GM19099 (cell line): ENCODE results near the gene POTEF.
"Not testable (repeated sequence)": the region's sequence is repeated elsewhere in the genome, so short reads cannot be mapped to it uniquely, and the experiment has no call there.

Experiments used
- POLR2A ChIP-seq: IDR thresholded peaks from 3 replicates; pipeline ENCODE4 v1.6.1; 2011; ENCODE audit warnings: low read depth; ENCODE audit not compliant: insufficient read length; ENCODE audit errors: extremely low read depth

The POTEF gene

GRCh38 chr2:130129120-130129829 lies at the start of gene POTEF:
Gene POTEF (minus strand): TSS chr2:130129222. CDS start chr2:130120515, 8,707 bp downstream.
- TF ChIP-seq POLR2A, result not testable (repeated sequence)

DNA sequence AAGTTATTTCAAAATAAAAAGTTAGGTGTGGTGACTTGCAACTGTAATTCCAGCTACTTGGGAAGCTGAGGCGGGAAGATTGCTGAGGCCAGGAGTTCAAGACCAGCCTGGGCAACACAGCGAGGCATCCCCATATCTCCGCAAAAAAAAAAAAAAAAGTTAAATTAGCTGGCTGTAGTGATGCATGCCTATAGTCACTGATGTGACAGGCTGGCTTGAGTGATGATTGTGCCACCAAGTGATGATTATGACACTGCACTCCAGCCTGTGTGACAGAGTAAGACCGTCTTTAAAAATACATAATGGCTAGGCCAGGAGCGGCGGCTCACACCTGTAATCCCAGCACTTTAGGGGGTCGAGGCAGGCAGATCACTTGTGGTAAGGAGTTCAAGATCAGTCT lies 40.9 kb upstream of the POTEF start:
- no peak for TF ChIP-seq POLR2A

DNA sequence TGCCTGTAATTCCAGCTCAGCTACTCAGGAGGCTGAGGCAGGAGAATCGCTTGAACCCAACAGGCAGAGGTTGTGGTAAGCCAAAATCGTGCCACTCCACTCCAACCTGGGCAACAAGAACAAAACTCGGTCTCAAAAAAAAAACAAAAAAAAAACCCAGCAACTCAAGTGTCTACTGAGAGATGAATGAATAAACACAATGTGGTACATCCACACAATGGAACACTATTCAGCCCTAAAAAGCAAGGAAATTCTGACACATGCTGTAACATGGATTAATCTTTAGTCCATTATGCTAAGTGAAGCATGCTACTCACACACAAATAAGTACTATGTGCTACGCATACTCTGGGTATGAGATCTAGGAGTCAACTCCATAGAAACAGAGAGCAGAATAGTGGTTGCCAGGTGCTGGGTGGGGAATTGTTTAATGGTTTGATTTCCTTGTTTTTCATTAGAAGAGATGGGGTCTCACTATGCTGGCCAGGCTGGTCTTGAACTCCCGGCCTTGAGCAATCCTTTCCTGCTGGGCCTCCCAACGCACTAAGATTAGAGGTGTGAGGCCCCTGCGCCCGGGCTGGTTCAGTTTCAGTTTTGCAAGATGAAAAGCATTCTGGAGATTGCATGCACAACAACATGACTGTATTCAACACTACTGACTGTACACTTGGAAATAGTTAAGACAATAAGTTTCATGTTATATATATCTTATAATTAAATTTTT lies 36.4 kb upstream of the POTEF start:
- no peak for TF ChIP-seq POLR2A

- no peak for TF ChIP-seq POLR2A
Observed at GRCh38 chr2:130162968-130163367, 33.9 kb upstream of the POTEF start.

DNA sequence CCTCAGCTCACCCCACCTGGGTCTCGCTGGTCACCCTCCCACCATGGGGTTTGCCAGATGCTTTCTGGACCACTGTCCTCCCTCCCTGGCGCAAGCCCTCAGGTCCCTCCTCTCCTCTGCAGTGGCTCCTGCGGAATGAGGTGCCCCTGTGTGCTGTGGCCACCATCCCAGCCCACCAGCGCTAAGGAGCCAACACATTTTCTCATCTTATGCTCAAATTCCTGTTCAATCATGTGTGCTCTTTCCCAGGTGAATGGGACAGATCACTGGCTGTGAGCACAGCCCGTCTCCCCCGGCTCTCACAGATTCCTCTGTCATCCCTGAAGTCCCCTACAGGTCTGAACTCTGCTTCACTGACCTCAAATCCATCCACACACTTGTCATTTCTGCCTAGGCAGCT lies 31.1 kb upstream of the POTEF start:
- no peak for TF ChIP-seq POLR2A

GRCh38 chr2:130158631-130159030 lies 29.6 kb upstream of the POTEF start:
- TF ChIP-seq POLR2A, result no peak

DNA sequence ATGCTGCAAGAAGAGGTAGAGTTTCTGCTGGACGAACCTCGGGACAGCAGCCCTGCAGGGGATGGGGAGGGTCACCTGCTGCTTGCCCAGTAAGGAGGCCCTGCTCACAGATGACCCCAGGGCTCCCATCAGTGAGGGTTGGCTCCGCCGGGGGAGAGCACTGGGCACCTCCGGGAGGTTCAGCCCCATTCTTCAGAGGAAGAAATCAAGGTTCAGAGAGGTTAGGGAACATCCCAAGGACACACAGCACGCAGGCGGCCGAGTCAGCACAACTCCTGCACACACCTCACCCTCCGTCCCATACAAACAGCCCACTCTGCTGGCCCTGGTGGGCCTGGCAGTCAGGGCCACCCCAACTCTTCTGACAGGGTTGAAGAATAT lies 27.6 kb upstream of the POTEF start:
- TF ChIP-seq POLR2A, result no peak

- no peak for TF ChIP-seq POLR2A
Observed at GRCh38 chr2:130154773-130155765, 26.0 kb upstream of the POTEF start.

DNA sequence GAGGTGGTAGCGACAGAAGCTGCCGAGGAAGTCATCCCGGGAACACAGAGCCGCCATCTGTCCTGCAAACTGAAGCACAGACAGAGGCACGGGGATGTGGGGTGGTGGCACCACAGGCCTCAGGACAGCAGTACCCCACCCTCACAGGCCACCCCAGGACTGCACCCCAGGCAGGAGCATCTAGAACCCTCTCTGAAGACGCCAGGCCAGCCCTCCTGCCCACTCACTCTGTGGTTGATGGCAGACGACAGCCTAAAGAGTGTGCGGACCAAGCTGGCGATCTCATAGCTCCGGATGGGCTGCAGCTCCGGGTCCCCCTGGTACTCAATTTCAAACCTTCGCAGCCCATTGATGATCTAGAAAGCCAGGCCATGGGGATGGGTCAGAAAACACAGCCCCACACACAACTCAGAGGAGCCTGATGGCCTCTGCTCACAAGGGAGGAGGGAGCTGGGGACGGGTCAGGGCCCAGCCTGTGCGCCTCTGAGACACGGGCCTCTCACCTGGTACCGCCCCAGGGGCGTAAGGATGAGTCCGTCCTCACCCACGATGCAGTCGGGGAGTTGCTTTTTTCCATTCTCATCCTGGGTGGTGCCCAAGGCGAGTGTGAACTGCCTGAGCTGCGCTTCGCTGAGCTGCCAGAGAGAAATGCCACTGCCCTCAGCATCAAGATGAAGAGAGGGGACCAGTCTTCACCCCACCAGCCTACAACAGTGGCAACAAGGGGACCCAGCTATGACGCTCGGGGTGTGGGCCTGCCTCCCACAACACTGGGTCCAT lies 24.0 kb upstream of the POTEF start:
- TF ChIP-seq POLR2A, result no peak

DNA sequence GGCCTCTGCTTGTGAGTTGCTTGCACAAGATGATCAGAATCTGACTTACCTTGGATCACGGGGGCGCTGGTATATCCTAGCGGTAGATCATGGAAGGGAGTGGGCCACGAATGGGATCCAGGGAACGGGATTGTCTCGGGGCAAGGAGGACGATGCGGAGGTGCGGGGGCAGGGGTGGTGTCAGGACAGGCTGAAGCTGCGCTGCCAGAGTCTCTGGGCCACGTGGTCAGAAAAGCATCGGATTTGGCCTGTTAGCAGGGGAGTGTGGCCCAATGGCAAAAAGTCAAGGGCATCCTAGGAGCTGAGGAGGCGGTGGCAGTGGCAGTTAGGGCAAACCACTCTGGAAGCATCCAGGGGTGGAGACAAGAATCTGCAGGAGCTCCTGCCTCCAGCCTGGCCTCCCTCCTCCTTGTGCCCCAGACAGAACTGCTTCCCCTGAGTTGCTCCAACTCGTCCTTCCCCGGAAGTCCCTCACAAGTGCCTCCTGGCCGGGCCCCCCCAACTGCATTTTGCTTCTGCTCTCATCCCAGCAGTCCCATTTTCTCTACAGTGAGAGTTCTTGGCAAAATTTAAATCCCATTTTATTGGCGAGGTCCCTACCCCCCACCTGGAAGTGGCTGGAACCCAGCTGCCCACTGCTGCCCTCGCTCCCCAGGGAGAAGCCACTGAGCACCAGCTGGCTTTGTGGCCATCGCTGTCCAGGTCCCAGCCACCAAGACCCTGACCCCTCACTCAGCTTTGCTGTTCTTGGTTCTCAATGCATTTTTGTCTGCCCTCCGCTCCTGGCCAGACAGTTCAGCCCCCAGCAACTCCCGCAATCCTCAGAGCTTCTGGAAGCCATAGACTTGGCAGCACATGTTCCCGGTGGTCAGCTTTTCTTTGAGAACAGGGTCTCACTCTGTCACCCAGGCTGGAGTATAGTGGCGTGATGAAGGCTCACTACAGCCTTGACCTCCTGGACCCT lies 21.4 kb upstream of the POTEF start:
- no peak for TF ChIP-seq POLR2A

GRCh38 chr2:130145006-130145414 lies 16.0 kb upstream of the POTEF start, which contains the start of gene CCDC74B:
Gene CCDC74B (minus strand): TSS chr2:130145112. CDS start chr2:130144996, 116 bp downstream.
- not testable (repeated sequence) for TF ChIP-seq POLR2A

DNA sequence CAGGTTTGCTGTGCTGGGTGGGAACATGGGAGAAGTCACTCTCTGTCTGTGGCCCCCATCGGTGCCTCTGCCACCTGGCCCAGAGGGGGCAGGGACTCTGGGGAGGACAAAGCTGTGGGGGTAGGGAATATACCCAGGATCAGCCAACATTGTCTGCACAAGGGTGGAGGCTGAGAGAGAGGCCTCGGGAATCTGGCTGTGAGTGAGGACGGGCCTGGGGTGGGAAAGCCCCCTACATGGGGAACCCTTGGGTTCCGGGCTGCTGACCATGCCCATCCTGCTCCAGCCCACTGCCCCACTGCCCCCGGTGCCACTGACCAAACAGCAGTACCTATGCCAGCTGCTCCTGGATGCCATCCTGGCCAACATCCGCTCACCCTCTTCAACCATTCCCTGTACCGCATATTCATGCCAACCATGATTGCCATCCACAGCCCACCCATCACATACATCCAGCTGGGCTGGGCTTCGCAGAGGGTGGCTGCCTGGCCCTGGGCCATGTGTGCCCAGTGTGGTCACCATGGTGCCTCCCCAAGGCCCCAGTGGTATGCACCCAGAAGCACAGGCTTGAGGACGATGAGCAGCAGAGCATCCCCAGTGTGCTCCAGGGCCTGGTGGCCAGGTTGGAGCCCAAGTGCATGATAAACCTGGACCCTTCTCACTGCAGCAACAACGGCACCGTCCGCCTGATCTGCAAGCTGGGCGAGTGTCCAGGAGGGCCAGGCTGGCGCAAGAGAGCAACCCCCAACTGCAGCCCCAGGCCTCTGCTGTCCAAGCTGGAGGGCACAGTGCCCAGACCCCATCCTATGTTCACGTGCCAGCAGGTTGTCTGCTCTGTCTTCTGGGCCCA lies 6.9 kb upstream of the POTEF start:
- no peak for TF ChIP-seq POLR2A
